ENCODE data around the gene SLC8A2. TPM values are rescaled to one million over a fixed set of nuclear protein-coding genes. Genes with fewer than 3 reads are reported as not detected.
A peak's percentile ranks its signal among the peaks of the same experiment; 100 is the strongest.

SLC8A2 gene
- total RNA-seq, 3 donors from 2014 or later (not counting 1 experiment from before 2014, with no cell fraction given) = 0.20 TPM; not detected in 2

DNA sequence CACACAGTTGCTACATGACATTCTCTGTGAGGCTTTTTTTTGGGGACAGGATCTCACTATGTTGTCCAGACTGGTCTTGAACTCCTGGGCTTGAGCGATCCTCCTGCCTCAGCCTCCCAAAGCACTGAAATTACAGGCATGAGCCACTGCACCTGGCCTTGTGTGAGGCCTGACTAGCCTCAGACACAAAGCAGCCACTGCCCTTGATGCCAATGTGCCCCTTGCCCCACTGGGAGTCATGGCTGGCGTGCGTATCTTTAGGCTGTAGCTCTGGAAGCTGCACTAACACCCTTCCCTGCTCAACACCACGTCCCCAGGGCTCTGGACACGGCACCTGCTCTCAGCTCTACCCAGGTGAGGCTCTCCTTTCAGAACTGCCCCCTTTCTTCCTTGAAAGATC lies 26.9 kb upstream of the SLC8A2 start:
- peaks cover 24 to 26% of the 10 kb centered on the region in 2 donors for H3K4me1 Mint-ChIP-seq
- no peak for TF ChIP-seq CTCF (IDR thresholded peaks at IDR 0.05)
- no peak overlapping the region for H3K4me3 Mint-ChIP-seq
- H3K27ac Mint-ChIP-seq = peak overlapping the region in 1 of 2 donors; percentile 69
- ATAC-seq (no peak), DNase-seq (no peak)
- Histone ChIP-seq H3K36me3 (ENCODE audit: control insufficient read depth, insufficient read depth, low read length) (peaks cover 48% of the 10 kb centered on the region), H3K9me3 (ENCODE audit: control insufficient read depth, insufficient read depth, low read length) (no peaks in the 10 kb centered on the region), H3K27ac (ENCODE audit: low read length) (no peak overlapping the region), H3K27me3 (ENCODE audit: control insufficient read depth, insufficient read depth, low read length) (no peaks in the 10 kb centered on the region), H3K4me3 (ENCODE audit: low read length) (no peak overlapping the region), H3K4me1 (ENCODE audit: control insufficient read depth, insufficient read depth, low read length) (peaks cover 22% of the 10 kb centered on the region)
- intact Hi-C loops (cut with micrococcal nuclease) = no loop called here
- peaks cover 7% of the 10 kb centered on the region for H3K36me3 Mint-ChIP-seq
- no peaks in the 10 kb centered on the region for H3K27me3 Mint-ChIP-seq (ENCODE audit: low read depth in 2 of 2)
- H3K9me3 Mint-ChIP-seq = no peaks in the 10 kb centered on the region
- WGBS (ENCODE audit: insufficient coverage) = 97% methylated on average over 5 of the region's 5 CpGs

DNA sequence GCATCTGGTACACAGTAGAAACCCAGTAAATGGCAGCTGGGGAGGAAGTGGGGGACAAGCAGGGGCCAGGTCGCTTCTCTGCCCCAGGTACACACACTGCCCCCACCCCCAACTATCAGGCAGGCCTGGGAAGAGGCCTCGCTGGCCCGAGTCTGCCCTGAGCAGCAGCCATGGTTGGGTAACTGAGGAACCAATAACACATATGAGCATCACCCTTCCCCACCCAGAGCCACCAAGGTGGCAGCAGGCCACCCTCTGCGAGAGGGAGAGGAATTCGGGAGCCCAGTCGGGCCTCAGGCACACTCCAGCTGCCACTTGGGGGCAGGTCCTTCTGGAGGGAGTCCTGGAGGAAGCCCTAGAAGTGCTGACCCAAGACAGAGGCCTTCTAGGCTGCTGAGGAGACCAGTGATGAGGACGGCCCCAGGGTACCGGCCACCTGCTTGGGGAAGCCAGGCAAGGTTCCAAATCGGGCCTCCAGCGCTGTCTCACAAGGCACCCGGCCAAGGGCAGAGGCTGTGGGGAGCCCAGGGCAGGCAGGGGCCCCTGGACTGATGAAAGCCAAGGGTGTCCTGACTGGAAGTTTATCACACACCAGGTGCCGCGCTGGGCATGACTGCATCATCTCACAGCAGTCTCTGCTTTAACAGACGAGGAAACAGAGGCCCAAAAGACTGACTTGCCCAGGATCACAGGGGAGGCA lies 26.3 kb upstream of the SLC8A2 start:
- 97% methylated on average over 14 of the region's 14 CpGs for WGBS (ENCODE audit: insufficient coverage)
- Histone ChIP-seq H3K27me3 (ENCODE audit: control insufficient read depth, insufficient read depth, low read length) (no peaks in the 10 kb centered on the region), H3K4me1 (ENCODE audit: control insufficient read depth, insufficient read depth, low read length) (peaks cover 28% of the 10 kb centered on the region), H3K9me3 (ENCODE audit: control insufficient read depth, insufficient read depth, low read length) (no peaks in the 10 kb centered on the region), H3K4me3 (ENCODE audit: low read length) (no peak overlapping the region), H3K36me3 (ENCODE audit: control insufficient read depth, insufficient read depth, low read length) (peaks cover 44% of the 10 kb centered on the region), H3K27ac (ENCODE audit: low read length) (no peak overlapping the region)
- Mint-ChIP-seq H3K4me1 (peaks cover 19 to 24% of the 10 kb centered on the region in 2 donors), H3K27ac (peak overlapping the region in 1 of 2 donors; percentile 16), H3K4me3 (no peak overlapping the region), H3K27me3 (ENCODE audit: low read depth in 2 of 2) (no peaks in the 10 kb centered on the region), H3K36me3 (peaks cover 3% of the 10 kb centered on the region), H3K9me3 (no peaks in the 10 kb centered on the region)
- no peak for TF ChIP-seq CTCF (IDR thresholded peaks at IDR 0.05)
- intact Hi-C loops (cut with micrococcal nuclease) = no loop called here
- ATAC-seq (no peak), DNase-seq (no peak)

DNA sequence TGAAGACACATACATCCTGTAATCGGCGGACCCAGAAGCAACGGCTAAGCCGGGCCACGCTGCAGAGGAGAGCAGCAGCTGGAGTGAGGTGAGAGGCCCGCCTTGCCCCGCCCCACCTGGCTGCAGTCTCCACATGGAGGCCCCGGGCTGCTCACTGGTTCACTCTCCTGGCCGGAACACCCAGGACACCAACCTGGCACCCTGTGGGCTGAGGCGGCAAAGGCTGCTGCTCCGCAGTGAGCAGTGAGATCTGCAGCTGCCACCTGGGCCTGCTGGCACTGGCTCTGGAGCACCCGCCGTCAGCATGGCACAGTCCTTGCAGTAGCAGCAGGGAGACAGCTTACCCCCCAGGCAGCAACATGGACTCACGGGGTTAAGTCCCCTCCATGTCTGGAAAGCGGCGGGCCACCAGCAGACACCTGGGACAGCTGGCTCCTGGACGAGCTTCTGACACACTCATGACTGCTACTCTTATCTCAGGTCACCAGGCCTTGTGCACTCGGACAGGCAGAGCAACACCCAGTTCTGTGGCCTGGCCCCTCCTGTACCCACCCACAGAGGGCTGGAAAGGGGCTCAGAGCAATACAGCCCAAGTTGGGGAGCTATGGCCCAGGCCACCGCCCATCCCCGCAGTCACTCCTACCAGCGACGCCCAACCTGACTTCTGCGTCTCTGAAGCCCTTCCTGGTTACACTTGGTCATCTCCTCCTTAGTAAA lies 25.5 kb upstream of the SLC8A2 start:
- ATAC-seq = no peak
- DNase-seq = no peak
- Histone ChIP-seq H3K36me3 (ENCODE audit: control insufficient read depth, insufficient read depth, low read length) (peaks cover 45% of the 10 kb centered on the region), H3K4me1 (ENCODE audit: control insufficient read depth, insufficient read depth, low read length) (peaks cover 35% of the 10 kb centered on the region), H3K9me3 (ENCODE audit: control insufficient read depth, insufficient read depth, low read length) (no peaks in the 10 kb centered on the region), H3K27ac (ENCODE audit: low read length) (no peak overlapping the region), H3K4me3 (ENCODE audit: low read length) (no peak overlapping the region), H3K27me3 (ENCODE audit: control insufficient read depth, insufficient read depth, low read length) (no peaks in the 10 kb centered on the region)
- intact Hi-C loops (cut with micrococcal nuclease) = no loop called here
- Mint-ChIP-seq H3K27ac (peak overlapping the region; percentile 16 to 32), H3K27me3 (ENCODE audit: low read depth in 2 of 2) (no peaks in the 10 kb centered on the region), H3K4me3 (no peak overlapping the region), H3K4me1 (peaks cover 15 to 24% of the 10 kb centered on the region in 2 donors), H3K36me3 (no peaks in the 10 kb centered on the region), H3K9me3 (no peaks in the 10 kb centered on the region)
- WGBS (ENCODE audit: insufficient coverage) = 92% methylated on average over 23 of the region's 23 CpGs
- no peak for TF ChIP-seq CTCF (IDR thresholded peaks at IDR 0.05)
